ENCODE results near the gene GLIPR1.
"Not testable (repeated sequence)": the region's sequence is repeated elsewhere in the genome, so short reads cannot be mapped to it uniquely, and the experiment has no call there.

The GLIPR1 gene

GRCh38 chr12:75443709-75444108, 36.8 kb upstream of the GLIPR1 start:
- no peak overlapping the region for H3K27ac ChIP-seq
- TF ChIP-seq CTCF (conservative IDR thresholded peaks at IDR 0.05): no peak

GRCh38 chr12:75444429-75445136, 36.0 kb upstream of the GLIPR1 start:
- no peak overlapping the region for H3K27ac ChIP-seq
- TF ChIP-seq CTCF (conservative IDR thresholded peaks at IDR 0.05): no peak

- not testable (repeated sequence) for H3K27ac ChIP-seq
Measured at GRCh38 chr12:75445137-75445507, 35.4 kb upstream of the GLIPR1 start.

- H3K27ac ChIP-seq: no peak overlapping the region
- no peak for TF ChIP-seq CTCF (conservative IDR thresholded peaks at IDR 0.05)
Measured at GRCh38 chr12:75446857-75447256, 33.7 kb upstream of the GLIPR1 start.

- no peak for TF ChIP-seq CTCF (conservative IDR thresholded peaks at IDR 0.05)
Measured at GRCh38 chr12:75447691-75448393, 32.7 kb upstream of the GLIPR1 start.

GRCh38 chr12:75452675-75453330, 27.8 kb upstream of the GLIPR1 start:
- TF ChIP-seq CTCF (conservative IDR thresholded peaks at IDR 0.05): no peak
- no peak overlapping the region for H3K27ac ChIP-seq

More at GRCh38 chr12:75447691-75448393, 32.7 kb upstream of the GLIPR1 start:
- no peak overlapping the region for H3K27ac ChIP-seq

- no peak overlapping the region for H3K27ac ChIP-seq
- TF ChIP-seq CTCF (conservative IDR thresholded peaks at IDR 0.05): no peak
Measured at GRCh38 chr12:75455839-75456238, 24.7 kb upstream of the GLIPR1 start.
